ENCODE measurements around the gene GPR132.
"Not testable (repeated sequence)": the region's sequence is repeated elsewhere in the genome, so short reads cannot be mapped to it uniquely, and the experiment has no call there.

GPR132 gene

DNA sequence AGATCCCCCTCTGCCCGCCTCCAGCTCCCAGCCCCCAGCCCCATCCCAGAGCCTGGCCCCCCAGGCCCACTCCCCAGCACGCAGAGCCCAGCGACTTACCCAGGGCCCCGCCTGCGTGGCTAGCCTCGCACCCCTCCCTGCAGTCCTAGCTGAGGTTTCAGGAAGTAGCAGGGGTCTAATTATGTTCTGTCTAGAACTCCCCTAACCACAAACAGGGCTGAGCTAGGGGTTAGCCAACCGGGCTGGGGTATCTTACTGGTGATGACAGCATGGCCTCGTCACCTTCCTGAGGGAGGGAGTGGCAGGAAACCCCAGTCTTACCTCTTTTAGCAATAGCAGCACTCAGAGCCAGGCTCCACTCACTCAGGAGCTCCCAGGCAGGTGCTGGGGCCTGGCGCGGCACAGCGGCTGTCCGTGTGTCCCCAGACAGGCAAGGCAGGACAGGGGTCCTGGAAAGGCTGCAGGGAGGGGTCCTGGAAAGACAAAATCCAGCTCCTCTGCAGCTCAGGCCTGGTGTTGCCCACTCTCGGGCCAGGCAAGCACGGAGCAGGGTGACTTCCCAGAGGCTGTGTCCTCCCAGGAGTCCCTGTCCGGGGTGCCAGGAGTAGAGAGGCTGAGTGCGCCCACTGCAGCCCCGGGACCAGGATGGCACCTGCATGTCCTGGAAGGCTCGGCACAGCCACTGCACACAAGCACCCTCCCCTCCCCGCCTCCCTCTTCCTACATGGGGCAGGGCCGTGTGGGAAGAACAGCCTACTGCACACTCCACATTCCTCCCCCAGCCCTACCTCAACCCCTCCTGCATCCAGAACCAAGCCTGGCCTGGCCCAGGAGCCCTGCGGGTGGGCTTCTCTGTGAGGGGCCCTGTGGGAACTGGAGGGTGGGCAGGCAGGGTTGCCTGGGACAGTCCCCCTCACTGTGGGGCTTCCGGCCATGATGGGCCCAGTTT, at the start of gene GPR132:
Gene GPR132, minus strand, starts transcription at position 151 of the 949 bp plus-strand sequence. CDS start 10,010 bp downstream, outside the sequence.
- DNase-seq = no peak

GRCh38 chr14:105109243-105109642, 44.0 kb upstream of the GPR132 start:
- not testable (repeated sequence) for DNase-seq

DNA sequence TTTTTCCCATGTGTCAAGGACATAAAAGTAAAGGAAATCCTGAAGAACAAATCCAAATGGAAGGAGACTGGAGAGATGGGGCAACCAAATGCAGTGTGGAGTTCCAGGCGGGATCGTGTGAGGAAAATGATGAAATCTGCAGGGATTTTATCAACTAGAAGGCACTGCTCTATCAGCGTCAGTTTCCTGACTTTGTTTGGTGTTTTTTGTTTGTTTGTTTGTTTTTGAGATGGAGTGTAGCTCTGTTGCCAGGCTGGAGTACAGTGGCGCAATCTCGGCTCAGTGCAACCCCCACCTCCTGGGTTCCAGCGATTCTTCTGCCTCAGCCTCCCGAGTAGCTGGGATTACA, 43.3 kb upstream of the GPR132 start:
- DNase-seq = no peak

- peak; percentile 67 for DNase-seq
Observed at GRCh38 chr14:105107781-105108515, 42.7 kb upstream of the GPR132 start.

- DNase-seq = no peak
Observed at GRCh38 chr14:105107351-105107750, 42.1 kb upstream of the GPR132 start.

DNA sequence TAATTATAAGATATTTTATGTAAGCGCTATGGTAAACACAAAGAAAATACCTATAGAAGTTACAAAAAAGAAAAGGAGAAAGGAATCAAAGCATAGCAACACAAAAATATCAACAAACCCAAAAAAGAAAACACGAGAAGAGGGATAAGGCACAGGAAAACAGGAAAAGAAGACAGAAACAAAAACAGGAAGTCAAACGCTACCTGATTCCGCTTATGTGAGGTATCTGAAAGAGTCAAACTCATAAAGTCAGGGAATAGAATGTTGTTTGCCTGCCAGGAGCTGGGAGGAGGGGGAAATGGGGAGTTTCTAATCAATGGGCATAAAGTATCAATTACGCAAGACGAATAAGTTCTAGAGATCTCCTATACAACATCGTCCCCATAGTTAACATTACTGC, 39.9 kb upstream of the GPR132 start:
- DNase-seq = no peak

GRCh38 chr14:105102893-105103292, 37.7 kb upstream of the GPR132 start:
- no peak for DNase-seq

DNA sequence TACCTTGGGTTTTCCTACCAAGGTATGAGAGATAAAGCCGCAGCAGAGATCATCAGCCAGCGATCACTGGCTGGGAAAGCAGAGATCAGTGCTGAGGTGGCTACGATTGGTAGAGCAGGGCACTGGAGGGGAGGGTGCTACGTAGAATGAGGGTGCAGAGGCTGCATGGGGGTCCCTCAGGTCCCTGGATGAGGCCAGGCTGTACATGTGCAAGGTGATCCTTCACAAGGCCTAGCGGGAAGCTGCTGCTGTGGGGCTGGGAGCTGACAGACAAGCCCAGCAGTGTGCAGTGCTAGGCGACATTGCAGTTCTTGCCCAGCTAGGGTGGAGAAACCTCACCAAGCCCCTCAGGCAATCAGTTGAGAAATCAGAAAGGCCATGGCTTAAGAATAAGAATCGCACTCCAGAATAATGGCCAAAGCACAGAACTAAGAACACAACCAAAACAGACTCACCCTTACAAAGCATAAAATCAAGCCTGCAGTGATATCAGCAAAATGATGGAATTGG, 37.2 kb upstream of the GPR132 start:
- DNase-seq = no peak

- DNase-seq = no peak
Observed at GRCh38 chr14:105100910-105101309, 35.7 kb upstream of the GPR132 start.

- DNase-seq = no peak
Observed at GRCh38 chr14:105099778-105100177, 34.5 kb upstream of the GPR132 start.

DNA sequence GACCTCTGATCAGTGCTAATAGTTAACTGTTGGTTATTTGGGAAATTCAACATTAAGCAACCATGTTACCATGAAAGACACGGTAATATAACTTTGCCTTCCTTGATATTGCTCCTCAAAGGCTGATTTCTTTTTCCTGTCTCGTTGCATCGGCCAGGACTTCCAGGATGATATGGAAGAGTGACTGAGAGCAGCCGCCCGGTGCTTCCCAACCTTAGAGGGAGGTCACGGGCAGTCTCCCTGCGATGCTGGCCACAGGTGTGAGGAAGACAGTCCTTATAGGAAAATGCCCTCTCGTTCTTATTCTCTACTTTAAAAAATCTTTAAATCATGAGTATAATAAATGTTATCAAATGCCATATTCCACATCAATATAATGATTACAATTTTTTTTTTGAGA, 33.1 kb upstream of the GPR132 start:
- DNase-seq = no peak

GRCh38 chr14:105097794-105098127, 32.5 kb upstream of the GPR132 start:
- DNase-seq = no peak

DNA sequence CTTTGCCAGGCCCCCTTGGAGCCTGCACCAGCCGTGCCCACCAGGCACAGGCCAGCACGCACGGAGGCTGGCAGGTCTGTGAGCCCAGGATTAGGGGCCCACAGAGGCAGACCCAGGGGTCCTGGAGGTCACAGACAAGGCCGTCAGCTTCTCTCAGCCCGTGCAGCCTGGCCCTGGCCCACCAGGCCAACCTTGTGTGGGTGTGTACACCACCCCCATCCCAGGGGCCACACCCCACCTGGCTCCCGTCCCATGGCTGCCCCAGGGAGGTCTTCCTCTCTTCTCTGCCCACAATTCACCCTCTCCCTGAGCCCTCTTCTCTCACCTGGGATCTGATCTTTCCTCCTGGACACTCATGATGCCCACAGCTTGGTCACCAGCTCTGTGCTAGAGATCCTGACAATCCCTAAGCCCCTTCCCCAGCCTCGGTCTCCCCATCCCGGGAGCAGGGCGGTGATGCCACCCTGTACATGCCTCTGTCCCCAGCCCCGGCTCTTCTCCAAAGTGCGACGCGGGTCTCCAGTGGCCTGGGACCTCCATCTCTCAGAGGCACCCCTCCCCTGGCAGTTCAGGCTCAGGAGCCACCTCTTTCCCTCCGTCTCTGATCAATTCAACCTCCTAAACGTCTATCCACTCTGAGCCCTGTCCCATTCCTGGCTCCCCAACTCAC, 31.1 kb upstream of the GPR132 start:
- no peak for DNase-seq

GRCh38 chr14:105095236-105095805, 30.1 kb upstream of the GPR132 start:
- peak; percentile 24 for DNase-seq

DNA sequence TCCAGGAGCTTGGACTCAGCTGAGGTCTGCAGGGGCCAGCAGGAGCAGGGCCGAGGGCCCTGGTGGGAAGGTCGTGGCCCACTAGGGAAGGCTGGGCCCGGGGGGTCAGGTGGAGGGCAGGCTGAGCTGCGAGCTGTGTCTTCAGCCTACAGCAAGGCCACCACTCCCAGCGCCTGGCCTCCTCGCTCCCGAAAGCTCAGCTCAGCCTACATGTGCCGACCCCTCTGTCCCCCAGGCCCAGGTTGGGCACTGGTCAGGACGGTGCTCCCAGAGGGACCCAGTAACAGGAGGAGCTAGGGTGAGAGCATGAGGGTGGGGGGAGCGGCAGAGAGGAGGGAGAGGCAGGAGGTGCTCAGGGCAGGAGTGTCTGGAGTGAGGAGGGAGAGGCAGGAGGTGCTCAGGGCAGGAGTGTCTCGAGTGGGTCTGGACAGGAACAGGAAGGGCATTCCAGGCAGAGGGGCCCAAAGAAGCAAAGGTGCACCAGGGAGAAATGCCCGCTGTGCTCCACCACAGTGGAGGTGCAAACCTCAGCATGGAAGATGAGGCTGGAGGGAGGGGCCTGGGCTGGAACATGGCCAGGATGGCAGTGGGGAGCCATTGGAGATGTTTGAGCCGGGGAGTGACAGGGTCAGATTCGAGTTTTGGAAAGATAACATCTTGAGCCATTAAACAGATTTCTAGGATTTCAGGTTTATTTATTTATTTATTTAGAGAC, 29.1 kb upstream of the GPR132 start:
- DNase-seq = no peak

- DNase-seq = peak; percentile 91
Observed at GRCh38 chr14:105093431-105094192, 28.4 kb upstream of the GPR132 start.

DNA sequence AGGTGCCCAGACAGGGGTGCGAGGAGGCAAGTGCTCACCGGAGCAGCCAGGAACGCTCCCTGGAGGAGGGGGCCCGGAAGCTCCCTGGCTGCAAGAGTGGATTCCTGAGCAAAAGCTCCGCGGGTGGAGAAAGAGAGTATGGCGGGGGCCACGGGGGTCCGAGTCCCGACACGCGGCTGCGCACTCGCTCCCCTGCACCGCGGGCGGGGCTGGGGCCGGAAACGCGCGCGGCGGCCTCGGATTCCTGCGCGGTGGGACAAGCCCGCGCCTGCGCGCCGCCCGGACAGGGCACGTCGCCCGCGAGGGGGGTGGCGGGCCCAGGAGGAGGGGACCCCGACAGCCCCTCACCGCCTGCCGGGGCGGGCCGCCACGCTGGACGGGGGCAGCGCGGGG, 27.8 kb upstream of the GPR132 start:
- DNase-seq = peak; percentile 91

GRCh38 chr14:105092171-105093037, 27.2 kb upstream of the GPR132 start:
- peak; percentile 92 for DNase-seq

- DNase-seq = peak; percentile 86
Observed at GRCh38 chr14:105091517-105092170, 26.4 kb upstream of the GPR132 start.

GRCh38 chr14:105091054-105091516, 25.9 kb upstream of the GPR132 start:
- peak; percentile 75 for DNase-seq
